Stimulated activated CD8-positive, alpha-beta memory T cell treated with anti-CD3 and anti-CD28 coated beads, Interleukin-15, amount 100 ng/mL, for 1 hour (primary cell): ENCODE results near the gene CA12.

Experiments
- DNase-seq: peaks from one replicate; pipeline ENCODE4 v3.0.0-alpha.2; 2020; ENCODE audit warnings: low read depth

The CA12 gene

DNA sequence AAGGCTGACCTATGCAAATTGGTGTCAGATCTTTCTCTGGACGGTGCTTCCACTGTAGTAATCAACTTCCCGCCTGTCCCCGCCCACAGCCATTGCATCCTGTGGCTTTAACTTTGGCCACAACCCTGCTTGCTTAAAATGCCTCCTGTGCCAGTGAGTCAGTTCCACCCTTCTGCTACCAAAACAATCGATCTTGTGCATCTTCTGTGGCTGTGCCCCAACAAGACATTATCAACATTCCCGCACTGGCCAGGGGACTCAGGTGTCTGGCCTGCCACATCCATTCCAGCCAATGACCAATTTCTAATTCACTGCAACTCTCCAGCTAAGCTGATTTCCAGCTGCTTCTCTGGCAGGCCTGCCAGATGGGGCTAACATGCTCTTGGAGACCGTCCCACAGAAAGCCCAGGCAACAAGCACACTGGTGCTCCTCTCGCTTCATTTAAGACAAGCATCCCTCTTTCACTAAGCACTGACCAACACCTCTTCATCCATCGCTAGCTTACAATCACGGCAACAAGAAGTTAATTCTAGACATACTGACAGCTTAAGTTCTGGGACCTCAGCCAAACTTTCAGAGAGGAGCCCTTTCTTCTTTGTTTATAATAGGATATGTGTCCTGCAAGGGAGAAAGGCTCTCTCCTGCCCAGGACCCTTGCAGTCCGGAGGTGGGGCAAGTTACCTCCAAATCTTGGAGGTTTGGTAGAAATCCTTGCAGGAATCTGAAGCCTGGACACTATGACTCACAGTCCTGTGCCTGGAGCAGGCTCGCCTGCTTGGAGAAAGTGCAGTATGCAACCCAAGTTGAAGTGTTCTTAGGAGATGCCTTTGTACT lies 6.7 kb downstream of the CA12 start:
- no peak for DNase-seq

GRCh38 chr15:63373866-63374548 lies 7.6 kb downstream of the CA12 start:
- DNase-seq, result no peak

- no peak for DNase-seq
These were observed 8.3 kb downstream of the CA12 start for GRCh38 chr15:63373330-63373729.

DNA sequence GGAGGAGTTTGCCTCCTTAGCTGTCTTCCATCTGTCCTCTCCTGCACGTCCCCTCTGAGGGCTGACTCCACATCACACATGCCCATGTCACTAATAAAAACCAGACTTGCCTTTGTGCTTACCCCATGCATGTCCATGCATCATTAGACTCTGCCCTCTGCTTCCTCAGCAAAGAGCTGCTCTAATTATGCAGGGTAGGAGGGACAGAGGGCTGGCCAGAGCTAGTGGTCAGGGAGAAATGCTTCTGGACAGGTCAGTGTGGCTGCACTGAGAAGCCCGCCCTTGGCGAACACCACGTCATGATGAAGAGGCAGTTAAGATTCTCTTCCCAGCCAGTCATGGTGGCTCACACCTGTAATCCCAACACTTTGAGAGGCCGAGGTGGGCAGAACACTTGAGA lies 8.9 kb downstream of the CA12 start:
- no peak for DNase-seq

DNA sequence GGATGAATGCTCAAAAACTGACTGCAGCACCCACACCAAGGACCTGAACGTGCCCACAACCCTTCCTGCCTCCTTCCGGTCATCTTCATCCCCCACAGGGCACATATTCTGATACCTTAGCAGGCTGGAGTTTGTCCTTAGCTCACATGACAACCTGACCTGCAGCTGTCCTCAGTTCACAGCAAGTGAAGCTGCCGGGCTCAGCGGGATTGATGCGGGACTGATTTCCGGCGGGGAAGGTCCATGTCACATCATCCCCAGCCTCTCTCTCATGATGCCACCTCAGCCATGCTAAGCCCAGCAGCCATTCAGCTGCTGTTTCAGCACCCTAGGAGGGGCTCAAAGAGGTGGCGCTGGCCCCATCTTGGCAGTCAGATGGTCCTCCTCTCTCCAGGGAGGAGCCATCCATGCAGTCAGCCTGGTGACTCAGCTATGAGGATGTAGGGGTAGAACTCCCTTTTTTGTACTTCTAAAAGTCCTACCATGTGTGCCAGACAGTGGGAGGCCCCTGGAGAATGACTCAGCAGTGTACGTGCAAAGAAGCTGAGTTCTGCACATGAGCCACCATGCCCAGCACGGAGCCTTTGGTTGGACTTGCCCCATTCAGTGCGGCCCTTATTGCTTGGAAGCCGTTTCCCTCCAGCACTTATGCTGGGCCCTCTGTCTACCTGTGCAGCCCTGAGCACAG lies 9.5 kb downstream of the CA12 start:
- no peak for DNase-seq

DNA sequence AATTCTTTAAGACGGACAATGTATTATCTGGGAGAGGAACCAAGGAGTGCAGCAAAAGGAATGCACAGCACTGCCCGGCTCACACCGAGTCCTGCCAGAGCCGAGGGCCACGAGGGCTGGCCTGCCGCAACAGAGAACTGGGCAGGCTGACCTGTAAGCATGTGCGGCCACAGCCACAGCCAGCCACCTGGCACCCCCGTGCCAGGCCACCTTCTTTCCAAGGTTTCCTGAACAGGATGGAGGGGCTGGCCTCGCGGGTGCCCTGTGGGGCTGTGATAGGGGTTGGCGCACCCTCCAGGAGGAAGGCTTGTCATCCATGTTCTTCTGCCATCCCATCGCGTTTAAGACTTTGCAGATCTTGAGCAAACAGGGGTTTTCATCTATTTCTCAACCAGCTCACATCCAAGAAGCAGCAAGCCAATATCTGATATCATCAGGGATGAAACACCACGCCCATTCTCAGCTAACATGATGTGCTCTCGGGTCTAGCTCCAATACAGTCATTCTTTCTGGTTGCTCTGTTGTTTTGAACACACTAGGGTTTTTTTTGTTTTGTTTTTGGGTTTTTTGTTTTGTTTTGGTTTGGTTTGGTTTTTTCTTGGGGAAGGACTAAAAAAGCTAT lies 10.2 kb downstream of the CA12 start:
- DNase-seq, result no peak

DNA sequence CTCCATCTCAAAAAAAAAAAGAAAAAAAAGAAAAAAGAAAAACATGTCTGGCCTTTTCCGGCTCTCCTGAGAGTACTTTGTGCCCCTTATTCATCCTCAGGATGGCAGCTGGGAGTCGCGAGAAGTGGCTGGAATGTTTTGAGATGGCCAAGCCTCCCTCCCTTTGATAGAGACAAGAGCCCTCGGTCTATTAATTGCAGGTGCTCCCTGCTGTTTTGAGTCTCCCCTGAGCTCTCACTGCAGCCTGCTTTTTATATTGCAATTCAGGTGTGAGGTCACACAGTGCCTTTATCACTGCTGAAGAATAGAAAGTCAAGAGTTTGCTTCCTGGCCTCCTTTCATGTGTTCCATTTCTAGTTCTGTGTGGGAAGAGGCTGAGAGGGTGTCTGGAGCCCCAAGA lies 10.9 kb downstream of the CA12 start:
- DNase-seq, result no peak

GRCh38 chr15:63369781-63370180 lies 11.9 kb downstream of the CA12 start:
- DNase-seq, result no peak

DNA sequence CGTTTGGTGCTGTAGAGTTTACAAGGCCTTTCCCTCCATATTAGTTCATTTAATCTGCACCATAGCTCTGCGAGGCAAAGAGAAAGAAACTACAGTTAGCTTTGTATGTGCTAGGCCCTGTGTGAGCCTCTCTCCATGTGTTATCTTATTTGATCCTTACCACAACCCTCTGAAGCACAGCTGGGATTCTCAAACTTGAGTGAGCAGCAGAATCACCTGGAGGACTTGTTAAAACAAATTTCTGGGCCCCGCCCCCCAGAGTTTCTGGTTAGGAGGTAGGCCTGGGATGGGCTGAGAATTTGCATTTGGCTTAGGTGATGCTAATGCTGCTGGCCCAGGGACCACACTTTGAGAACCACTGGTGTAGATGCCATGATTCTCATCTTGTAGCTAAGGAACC lies 12.3 kb downstream of the CA12 start:
- DNase-seq, result no peak

DNA sequence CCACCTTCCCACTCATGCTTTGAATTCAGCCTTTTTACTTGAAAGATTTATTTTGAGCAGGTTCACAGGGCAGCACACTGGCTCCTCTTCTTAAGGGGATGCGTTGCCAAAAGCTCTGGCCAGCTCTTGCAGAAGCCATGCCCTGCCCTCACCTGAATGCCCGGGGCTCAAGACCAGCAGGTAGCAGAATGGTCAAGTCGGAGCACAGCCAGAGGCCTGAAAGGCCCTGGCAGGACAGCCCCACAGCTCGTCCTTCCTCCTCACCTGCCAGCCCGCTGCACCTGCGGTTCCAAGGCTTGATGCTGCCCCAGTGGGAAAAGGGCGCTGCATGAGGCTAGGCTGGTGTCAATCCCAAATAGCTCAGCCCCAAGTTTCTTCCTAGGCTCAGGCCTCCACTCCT lies 13.1 kb downstream of the CA12 start:
- DNase-seq, result no peak

DNA sequence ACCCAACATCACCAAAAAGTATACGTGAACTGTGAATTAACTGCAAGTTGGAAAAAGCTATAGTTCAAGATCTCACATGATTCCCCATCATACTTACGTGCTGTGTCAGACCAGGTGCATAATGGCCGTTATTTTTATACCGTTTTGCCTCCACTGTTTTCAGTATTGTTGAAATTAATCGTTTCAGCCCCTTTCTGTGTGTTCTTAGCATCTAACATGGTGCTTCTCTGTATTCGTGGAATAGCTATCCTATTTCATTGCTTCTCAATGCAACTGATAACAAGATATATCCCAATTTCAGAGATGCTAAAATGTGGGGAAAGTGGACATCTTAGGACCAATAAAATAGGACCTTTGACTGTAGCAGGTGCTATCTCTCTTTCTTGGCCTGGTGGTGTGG lies 13.7 kb downstream of the CA12 start:
- no peak for DNase-seq

DNA sequence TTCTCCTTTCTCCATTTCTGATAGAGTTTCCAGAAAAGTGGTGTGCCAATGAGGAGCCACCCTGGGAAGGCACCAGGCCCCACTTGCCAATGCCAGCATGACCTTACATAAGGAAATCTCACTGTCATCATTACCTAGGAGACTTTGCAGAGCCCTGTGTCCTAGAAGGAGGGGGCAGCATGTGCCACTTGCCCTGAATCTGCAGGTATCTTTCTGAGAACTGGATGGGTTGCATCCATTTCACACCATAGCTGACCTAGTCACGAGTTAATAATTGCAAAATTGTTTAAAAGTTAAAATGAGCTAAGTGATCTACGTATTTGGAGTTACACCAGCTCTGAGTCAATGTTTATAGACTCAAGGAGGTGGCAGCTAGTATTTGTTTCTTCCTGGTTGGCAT lies 14.3 kb downstream of the CA12 start:
- DNase-seq, result no peak

DNA sequence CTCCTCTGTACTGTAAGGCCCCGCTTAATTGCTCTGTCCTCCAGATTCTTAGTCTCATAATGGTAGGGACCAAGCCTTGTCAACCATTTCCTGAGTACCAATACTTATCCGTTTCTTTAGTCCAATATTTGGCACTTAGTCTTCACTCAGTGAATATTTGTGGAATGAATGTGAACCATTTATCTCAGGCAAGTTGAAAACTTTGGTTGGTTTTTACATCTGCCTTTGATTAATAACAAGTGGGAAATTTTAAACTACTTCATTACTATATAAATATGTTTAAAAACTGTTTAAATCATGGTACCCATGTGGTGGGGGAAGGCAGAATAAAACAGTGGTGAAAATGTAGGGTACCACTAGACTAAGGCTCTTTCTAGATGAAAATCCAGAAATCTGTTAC lies 15.2 kb downstream of the CA12 start:
- no peak for DNase-seq

DNA sequence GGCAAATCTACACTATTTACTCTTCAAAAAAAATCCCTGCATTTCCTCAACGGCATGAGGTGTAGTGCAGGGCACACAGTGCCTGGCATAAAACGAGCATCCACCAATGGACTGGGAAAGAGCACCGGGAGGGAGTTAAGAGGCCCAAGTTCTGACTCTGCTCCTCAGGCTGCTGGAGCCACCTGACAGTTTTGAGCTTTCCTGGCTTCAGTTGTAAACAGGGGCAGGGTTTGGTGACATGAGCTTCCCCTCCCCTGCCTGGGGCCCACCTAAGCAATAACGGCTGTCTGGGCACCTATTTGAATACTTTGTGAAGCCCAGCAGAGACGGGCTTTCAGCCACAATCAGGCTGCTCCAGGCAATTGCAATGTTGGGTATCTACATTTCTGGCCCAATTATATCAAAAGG lies 16.4 kb downstream of the CA12 start:
- DNase-seq, result no peak

DNA sequence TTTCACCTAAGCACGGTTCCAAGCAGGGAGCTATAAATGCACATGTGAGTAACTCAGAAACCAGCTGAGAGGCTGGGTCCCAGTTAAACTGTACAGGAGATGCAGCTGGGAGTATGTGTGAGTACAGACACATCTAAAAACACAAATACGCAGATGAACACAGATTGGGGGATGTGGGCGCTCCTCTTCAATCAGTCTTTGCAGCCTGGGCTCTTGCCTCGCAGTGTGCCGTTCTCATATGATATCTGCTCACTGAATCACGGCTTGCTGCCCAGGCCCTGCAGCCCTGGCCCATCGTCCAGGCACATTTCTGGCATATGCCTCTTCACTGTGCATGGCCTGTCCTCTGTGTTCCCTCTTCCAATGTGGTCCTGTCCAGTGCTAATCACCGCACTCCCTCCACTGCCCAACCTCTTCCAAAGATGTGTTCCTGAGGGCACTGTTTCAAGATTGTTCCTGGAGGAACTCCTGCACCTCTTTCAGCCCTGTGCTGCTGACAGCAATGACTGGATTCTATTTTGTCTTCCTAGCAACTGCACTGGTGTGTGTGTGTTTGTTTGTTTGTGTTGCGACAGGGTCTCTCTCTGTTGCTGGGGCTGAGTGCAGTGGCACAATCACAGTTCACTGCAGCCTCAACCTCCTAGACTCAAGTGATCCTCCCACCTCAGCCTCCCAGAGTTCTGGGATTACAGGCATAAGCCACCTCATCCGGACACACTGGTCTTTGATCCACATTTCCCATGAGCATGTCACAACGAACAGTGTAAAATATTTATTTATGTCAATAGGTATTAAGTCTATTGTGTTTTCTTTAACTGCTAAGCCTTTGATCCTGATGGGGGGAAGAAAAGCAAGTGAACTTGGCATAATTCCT lies 17.0 kb downstream of the CA12 start:
- no peak for DNase-seq

- no peak for DNase-seq
These were observed 18.4 kb downstream of the CA12 start for GRCh38 chr15:63363292-63363691.

GRCh38 chr15:63362885-63363284 lies 18.8 kb downstream of the CA12 start:
- no peak for DNase-seq

DNA sequence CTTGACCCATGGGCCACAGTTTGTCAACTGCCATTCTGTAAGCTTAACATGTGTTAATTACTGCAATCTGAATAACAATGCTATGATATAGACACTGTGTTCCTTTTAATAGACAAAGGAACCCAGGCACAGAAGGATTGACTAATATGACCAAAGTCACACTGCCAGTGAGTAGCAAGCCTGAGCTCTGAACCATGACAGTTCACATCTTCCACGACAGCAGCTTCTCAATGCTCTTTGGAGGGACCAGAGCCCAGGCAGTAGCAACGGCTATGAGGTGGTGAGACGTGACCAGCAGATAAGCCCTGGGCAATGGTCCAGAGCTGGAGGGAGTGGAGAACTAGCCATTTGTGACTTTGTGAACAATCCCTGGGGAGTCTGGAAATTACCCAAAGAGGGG lies 19.4 kb downstream of the CA12 start:
- DNase-seq, result no peak

GRCh38 chr15:63360170-63360569 lies 21.5 kb downstream of the CA12 start:
- no peak for DNase-seq

DNA sequence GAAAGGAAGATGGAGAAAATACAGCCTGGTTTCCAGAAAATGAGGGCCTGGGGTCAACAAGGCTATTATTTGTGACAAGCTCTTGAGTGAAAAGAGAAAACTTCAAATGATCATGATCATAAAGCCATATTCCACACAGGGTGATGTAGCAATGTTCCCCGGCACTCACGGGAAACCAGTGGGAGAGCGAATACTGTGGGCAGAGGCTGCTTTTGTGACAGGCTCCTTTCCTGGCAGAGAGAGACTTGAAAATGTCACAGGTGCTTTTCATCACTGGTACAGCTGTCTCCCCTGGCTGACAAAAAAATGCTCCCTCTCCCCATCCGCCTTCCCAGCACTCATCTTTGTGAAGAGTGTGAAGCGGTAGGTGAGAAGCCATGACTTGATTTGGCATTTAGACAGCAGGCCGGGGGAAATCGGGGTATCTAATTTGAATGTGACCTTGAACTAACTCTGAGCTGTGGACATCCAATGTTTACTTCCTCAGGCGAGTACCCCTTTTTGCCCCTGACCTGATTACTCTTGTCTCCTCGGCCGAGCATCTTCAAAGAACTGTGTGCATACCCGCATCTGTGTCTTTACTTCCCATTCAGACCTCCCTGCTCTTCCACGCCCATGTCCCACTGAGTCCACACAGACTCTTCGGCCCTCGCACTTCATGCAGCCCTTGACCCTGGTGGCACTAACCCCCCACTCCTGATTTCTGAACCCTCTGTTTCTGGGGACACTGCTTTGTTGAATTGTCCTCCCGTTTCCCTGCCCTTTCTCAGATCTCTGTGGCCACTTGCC lies 23.2 kb downstream of the CA12 start:
- DNase-seq, result no peak

DNA sequence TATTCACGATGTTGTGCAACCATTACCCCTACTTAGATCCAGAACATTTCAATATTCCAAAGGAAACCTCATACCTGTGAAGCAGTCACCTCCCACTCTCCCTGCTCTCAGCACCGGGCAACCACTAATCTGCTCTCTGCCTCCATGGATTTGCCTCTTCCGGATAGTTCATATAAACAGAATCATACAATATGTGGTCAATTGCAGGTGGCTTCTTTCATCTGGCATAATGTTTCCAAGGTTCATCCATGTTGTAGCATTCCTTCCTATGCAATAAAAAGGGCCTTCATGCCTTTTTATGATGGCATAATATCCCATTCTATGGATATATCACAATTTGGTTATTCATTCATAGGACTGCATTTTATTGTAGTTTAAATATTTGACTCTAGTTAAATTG lies 23.9 kb downstream of the CA12 start:
- no peak for DNase-seq
